NCI-H2227 treated with DMSO at 0.1 percent for 48 hours (cell line): ENCODE results near the gene ADAMTS2.
"Not testable (repeated sequence)": the region's sequence is repeated elsewhere in the genome, so short reads cannot be mapped to it uniquely, and the experiment has no call there.

Experiments
- DNase-seq: peaks from one replicate; lab custom pipeline; 2025; lab: John Stamatoyannopoulos, UW

ADAMTS2 gene

DNA sequence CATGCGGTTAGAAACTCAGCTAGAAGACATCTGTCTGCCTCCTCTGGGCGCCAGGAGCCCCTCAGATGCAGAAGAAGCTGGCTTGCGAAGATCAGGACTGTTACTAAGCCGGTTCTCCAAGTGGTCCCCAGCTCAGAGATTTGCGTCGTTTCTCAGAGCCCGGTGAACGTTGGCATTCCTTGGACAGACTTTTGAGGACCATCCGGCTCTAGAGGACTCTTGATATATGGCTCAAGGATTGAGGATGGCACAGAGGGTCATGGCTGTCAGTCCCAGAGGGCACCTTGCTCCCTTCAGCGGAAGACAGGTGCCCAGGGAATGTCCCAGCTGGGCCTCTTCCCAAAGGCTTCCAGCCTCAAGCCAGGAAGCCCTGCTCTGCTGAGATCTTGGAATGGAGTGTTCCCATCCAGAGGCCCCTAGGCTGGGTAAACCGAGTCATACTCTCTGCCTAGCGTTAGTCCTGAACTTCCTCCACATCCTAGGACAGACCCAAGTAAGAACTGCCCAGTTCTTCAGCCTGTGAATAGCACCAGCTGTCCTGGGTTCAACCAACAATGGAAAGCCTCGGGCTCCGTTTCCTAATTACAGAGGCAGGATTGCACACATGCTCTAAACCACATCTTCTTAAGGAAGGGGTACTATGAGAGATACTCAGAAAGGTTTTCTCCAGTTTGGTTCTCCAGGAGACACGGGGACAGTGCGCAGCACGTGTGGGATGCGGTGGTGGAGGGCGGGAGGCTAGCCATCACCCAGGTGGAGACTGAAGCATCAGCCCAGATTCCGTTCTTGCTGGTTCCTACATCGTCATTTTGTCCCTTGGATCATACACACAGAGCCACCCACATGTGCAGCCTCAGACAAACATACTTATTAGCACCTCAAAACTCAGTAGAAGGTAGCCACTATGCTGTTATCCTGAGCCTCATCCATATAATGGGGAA lies 233.7 kb downstream of the ADAMTS2 start:
- no peak for DNase-seq

DNA sequence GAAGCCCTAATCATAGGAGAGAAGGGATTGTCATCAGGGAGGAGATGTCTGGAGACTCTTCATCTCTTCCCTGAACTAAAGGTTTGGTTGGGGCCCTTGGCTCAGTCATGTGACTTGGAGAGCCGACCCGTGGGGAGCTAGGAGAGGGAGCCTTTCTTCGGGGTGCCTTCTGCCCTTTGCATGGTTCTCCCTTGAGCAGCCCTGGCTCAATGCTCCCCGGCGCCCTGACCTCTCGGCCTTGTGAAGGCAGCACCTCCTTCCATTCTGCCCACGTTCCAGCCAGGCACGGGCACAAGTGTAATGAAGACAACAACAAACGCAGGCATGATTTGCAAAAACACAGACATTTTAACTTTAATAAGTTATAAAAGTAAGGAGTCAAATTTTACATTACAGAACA lies 234.7 kb downstream of the ADAMTS2 start:
- no peak for DNase-seq

DNA sequence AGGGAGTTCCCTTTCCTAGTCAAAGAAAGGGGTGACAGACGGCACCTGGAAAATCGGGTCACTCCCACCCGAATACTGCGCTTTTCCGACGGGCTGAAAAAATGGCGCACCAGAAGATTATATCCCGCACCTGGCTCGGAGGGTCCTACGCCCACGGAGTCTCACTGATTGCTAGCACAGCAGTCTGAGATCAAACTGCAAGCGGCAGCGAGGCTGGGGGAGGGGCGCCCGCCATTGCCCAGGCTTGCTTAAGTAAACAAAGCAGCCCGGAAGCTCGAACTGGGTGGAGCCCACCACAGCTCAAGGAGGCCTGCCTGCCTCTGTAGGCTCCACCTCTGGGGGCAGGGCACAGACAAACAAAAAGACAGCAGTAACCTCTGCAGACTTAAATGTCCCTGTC lies 244.0 kb downstream of the ADAMTS2 start:
- not testable (repeated sequence) for DNase-seq

DNA sequence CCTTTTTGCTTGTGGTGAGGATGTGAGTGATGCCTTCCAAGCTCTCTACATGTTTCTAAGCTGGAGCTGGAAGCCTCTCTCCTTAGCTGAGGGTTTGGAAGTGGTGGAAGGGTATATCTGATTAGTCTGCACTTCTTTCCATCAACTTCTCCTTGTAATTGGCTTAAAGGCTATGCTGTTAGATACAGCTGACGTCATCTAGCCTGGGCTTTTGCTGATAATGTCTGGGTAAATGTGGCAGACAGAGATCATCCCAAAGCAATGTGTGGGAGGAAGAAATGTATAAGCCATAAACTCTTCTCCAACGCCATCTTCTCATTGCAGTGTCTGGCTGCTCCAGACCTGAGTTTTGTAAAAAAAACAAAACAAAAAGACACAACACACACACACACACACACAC lies 255.8 kb downstream of the ADAMTS2 start:
- DNase-seq, result no peak

DNA sequence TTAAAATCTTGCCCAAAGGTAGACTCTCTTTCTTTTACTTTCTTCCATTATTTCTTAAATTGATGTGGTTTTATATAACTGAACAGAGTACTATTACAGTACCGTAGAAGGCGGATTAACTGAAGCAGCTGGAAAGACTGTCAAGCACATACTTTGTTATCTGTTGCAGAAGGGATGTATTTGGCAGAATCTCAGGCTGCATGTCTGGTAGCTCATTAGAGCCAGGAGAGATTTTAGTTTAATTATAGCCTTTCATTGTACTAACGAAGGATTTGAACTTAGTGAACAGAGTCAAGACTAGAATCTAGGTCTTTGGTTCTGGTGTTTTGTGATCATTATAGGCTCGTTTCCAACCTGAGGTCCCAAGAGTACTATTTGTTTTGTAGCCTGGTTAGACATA lies 264.5 kb downstream of the ADAMTS2 start:
- no peak for DNase-seq

DNA sequence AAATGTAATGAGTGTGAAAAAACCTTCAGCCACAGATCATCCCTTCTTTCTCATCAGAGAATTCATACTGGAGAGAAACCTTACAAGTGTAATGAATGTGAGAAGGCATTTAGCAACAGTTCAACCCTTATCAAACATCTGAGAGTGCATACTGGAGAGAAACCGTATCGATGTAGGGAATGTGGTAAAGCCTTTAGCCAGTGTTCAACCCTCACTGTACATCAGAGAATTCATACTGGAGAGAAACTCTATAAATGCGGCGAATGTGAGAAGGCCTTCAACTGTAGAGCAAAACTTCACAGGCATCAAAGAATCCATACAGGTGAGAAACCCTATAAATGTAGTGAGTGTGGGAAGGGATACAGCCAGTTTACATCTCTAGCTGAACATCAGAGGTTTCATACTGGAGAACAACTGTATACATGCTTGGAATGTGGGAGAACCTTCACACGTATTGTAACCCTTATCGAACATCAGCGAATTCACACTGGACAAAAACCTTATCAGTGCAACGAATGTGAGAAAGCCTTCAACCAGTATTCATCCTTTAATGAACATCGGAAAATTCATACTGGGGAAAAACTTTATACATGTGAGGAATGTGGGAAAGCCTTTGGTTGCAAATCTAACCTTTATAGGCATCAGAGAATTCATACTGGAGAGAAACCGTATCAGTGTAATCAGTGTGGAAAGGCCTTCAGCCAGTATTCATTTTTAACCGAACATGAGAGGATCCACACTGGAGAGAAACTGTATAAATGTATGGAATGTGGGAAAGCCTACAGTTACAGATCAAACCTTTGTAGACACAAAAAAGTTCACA lies 265.9 kb downstream of the ADAMTS2 start:
- no peak for DNase-seq

DNA sequence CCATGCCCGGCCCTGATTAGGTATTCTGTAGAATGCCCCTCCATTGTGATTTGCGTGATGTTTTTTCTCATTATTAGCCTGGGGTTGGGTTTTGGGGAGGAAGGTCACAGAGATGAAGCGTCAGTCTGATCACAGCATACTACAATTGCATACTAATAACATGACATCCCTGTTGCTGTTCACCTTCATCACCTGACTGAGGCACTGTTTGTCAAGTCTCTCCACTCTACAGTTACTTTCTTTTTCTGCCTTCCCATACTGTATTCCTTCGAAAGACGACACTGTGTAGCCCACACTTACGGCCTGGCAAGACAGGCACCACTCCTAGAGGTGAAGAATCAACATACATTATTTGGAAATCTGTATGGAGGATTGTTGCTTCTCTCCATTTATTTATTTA lies 279.6 kb downstream of the ADAMTS2 start:
- DNase-seq, result no peak

DNA sequence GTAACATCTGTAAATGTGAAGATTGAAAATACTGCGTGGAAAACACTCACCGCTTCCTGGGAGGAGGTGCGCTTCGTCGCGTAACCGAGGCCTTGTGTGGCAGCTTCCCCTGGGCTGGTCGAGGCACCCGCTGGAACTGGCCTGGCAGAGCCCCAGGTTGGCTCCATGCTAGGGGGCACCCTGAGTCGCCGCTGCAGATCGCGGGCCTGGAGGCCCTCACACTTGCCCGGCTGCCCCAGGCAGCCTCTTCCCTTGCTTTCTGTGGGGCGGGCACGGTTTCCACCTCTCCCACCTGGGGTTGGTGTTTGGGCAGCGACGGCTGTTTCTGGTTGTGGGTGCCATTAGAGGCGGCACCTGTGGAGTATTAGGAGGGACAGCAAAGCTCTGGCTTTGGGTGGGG lies 284.2 kb downstream of the ADAMTS2 start:
- DNase-seq, result no peak
